Calu3 (cell line): ENCODE results near the gene KLHL24. TPM values are rescaled to one million over a fixed set of nuclear protein-coding genes. Genes with fewer than 3 reads are reported as not detected.
"Not testable (repeated sequence)": the region's sequence is repeated elsewhere in the genome, so short reads cannot be mapped to it uniquely, and the experiment has no call there.

Experiments
- BruUV-seq: library from RNA; stranded (reverse); fragments of 400-500 nt; replicated peaks from 2 replicates; lab custom pipeline; 2021; lab: Mats Ljungman, UMichigan
- CTCF ChIA-PET: fragments of 300-600 bp; sonication (Branson Sonifier 250); formaldehyde crosslinking; loops from one replicate; lab custom pipeline; 2022; ENCODE audit warnings: antibody characterized with exemption; lab: Charles Lee
- DNase-seq: peaks from one replicate; pipeline ENCODE4 v3.0.0; 2022
- H3K27ac Mint-ChIP-seq: one replicate; pipeline ENCODE4 v1.8.0; 2022; ENCODE audit warnings: mixed read lengths; ENCODE audit not compliant: unreplicated experiment
- H3K27me3 Mint-ChIP-seq: one replicate; pipeline ENCODE4 v1.8.0; 2022; ENCODE audit warnings: mixed read lengths; ENCODE audit not compliant: unreplicated experiment
- H3K36me3 Mint-ChIP-seq: one replicate; pipeline ENCODE4 v1.8.0; 2022; ENCODE audit warnings: mild to moderate bottlenecking, moderate library complexity, mixed read lengths; ENCODE audit not compliant: insufficient read depth, unreplicated experiment
- H3K4me1 Mint-ChIP-seq: one replicate; pipeline ENCODE4 v1.8.0; 2022; ENCODE audit warnings: mild to moderate bottlenecking, low read depth, mixed read lengths; ENCODE audit not compliant: unreplicated experiment
- H3K4me3 Mint-ChIP-seq: one replicate; pipeline ENCODE4 v1.8.0; 2022; ENCODE audit warnings: mild to moderate bottlenecking, low read depth, moderate library complexity, mixed read lengths; ENCODE audit not compliant: unreplicated experiment
- H3K9me3 Mint-ChIP-seq: one replicate; pipeline ENCODE4 v1.8.0; 2022; ENCODE audit warnings: low read depth, mixed read lengths; ENCODE audit not compliant: unreplicated experiment
- CTCF ChIP-seq: fragments of 200-600 bp; IDR thresholded peaks from one replicate; pipeline ENCODE4 v1.8.0; 2022; ENCODE audit warnings: antibody characterized with exemption; ENCODE audit not compliant: unreplicated experiment
- intact Hi-C: fragments of 100-400 bp; cut with micrococcal nuclease; formaldehyde crosslinking; loops from one replicate; pipeline ENCODE4 v1.10.0; 2022; ENCODE audit not compliant: unreplicated experiment
- total RNA-seq: library from RNA; stranded (reverse); gene quantifications from 2 replicates; pipeline ENCODE4 v1.2.3, GENCODE V29; 2022

The KLHL24 gene
- total RNA-seq, 1 experiment from 2014 or later, result 42.7 TPM

GRCh38 chr3:183631715-183632114 is 3.7 kb upstream of the KLHL24 start:
- CTCF ChIA-PET, result interaction anchor here (0.6 kb wide), 1 partner anchor 374 kb away, joined by 5 read pairs; no protein-coding TSS in a partner anchor
- intact Hi-C loops, result loop anchor here (10.0 kb wide), 1 partner anchor 137 kb away; no protein-coding TSS in a partner anchor
- peaks cover 15% of the 10 kb centered on the region for H3K27me3 Mint-ChIP-seq

GRCh38 chr3:183632725-183633124 is 2.7 kb upstream of the KLHL24 start:
- H3K9me3 Mint-ChIP-seq, DNase-seq, BruUV-seq, H3K4me1 Mint-ChIP-seq, H3K27ac Mint-ChIP-seq, H3K4me3 Mint-ChIP-seq, CTCF ChIA-PET: not testable (repeated sequence)
- H3K27me3 Mint-ChIP-seq, result peaks cover 15% of the 10 kb centered on the region
- intact Hi-C loops, result loop anchor here (10.0 kb wide), 1 partner anchor 138 kb away; no protein-coding TSS in a partner anchor
- peaks cover 39% of the 10 kb centered on the region for H3K36me3 Mint-ChIP-seq

More at GRCh38 chr3:183631715-183632114, 3.7 kb upstream of the KLHL24 start:
- Mint-ChIP-seq H3K4me3 (no peak overlapping the region), H3K4me1 (no peaks in the 10 kb centered on the region), H3K36me3 (peaks cover 29% of the 10 kb centered on the region), H3K9me3 (no peaks in the 10 kb centered on the region), H3K27ac (no peak overlapping the region)
- no peak for TF ChIP-seq CTCF
- DNase-seq, result no peak
- no TSS peak for BruUV-seq

- BruUV-seq, result no TSS peak
- Mint-ChIP-seq H3K36me3 (peaks cover 42% of the 10 kb centered on the region), H3K9me3 (no peaks in the 10 kb centered on the region), H3K4me3 (peak overlapping the region; percentile 99), H3K27me3 (peaks cover 10% of the 10 kb centered on the region), H3K4me1 (peaks cover 21% of the 10 kb centered on the region), H3K27ac (peak overlapping the region; percentile 85)
- intact Hi-C loops, result loop anchor here (5.0 to 10.0 kb wide), 2 partner anchors 140 to 167 kb away; no protein-coding TSS in a partner anchor
- no peak for DNase-seq
- no peak for TF ChIP-seq CTCF
- CTCF ChIA-PET, result interaction anchor here (0.6 to 1.5 kb wide), 3 partner anchors 74 to 217 kb away, joined by 3 to 4 read pairs (median 3); no protein-coding TSS in a partner anchor
Observed at GRCh38 chr3:183634707-183635106, 716 bp upstream of the KLHL24 start.

- peaks cover 7% of the 10 kb centered on the region for H3K27me3 Mint-ChIP-seq
- CTCF ChIA-PET, result interaction anchor here (0.6 to 1.5 kb wide), 5 partner anchors 10 to 218 kb away, joined by 3 to 4 read pairs (median 3); no protein-coding TSS in a partner anchor
- H3K27ac Mint-ChIP-seq, result peak overlapping the region; percentile 85
- no peak for DNase-seq
- no TSS peak for BruUV-seq
- intact Hi-C loops, result loop anchor here (5.0 to 10.0 kb wide), 2 partner anchors 140 to 168 kb away; no protein-coding TSS in a partner anchor
- no peak for TF ChIP-seq CTCF
- H3K36me3 Mint-ChIP-seq, result peaks cover 42% of the 10 kb centered on the region
- H3K4me3 Mint-ChIP-seq, result peak overlapping the region; percentile 99
- H3K9me3 Mint-ChIP-seq, result no peaks in the 10 kb centered on the region
- H3K4me1 Mint-ChIP-seq, result peaks cover 21% of the 10 kb centered on the region
Observed at GRCh38 chr3:183635107-183635430, 354 bp upstream of the KLHL24 start.
